ENCODE results near the gene VRTN.
"Not testable (repeated sequence)": the region's sequence is repeated elsewhere in the genome, so short reads cannot be mapped to it uniquely, and the experiment has no call there.

DNA sequence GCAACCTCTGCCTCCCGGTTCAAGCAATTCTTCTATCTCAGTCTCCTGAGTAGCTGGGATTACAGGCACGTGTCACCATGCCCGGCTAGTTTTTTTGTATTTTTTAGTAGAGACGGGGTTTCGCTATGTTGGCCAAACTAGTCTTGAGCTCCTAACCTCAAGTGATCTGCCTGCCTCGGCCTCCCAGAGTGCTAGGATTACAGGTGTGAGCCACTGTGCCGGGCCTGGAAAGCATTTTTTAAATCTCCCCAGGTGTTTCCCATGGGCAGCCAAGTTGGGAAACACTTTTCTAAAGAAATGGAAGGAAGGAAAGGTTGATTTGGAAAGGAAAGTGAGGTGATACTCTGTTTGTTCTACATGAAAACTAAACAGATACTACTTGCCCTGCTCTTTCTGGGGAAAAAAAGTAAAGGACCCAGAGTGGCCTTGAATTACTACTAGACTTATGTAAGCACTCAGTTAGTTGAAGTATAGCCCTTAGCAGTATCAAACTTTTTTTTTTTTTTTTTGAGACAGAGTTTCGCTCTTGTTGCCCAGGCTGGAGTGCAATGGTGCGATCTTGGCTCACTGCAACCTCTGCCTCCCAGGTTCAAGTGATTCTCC is 18.2 kb upstream of the VRTN start:
- TF ChIP-seq, protein P1, sequence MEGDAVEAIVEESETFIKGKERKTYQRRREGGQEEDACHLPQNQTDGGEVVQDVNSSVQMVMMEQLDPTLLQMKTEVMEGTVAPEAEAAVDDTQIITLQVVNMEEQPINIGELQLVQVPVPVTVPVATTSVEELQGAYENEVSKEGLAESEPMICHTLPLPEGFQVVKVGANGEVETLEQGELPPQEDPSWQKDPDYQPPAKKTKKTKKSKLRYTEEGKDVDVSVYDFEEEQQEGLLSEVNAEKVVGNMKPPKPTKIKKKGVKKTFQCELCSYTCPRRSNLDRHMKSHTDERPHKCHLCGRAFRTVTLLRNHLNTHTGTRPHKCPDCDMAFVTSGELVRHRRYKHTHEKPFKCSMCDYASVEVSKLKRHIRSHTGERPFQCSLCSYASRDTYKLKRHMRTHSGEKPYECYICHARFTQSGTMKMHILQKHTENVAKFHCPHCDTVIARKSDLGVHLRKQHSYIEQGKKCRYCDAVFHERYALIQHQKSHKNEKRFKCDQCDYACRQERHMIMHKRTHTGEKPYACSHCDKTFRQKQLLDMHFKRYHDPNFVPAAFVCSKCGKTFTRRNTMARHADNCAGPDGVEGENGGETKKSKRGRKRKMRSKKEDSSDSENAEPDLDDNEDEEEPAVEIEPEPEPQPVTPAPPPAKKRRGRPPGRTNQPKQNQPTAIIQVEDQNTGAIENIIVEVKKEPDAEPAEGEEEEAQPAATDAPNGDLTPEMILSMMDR (IDR thresholded peaks at IDR 0.05 in 4 of 5, conservative IDR thresholded peaks at IDR 0.05 in 1 of 5): not testable (repeated sequence)
- not testable (repeated sequence) for TF ChIP-seq POLR2A (IDR thresholded peaks at IDR 0.05)

All from gastrocnemius medialis (tissue), 4 donors.